ENCODE measurements around the gene CTDSPL2.
"Not testable (repeated sequence)": the region's sequence is repeated elsewhere in the genome, so short reads cannot be mapped to it uniquely, and the experiment has no call there.

The CTDSPL2 gene

GRCh38 chr15:44537735-44538240 lies 110.4 kb downstream of the CTDSPL2 start:
- no peak for DNase-seq (ENCODE audit: low read depth in 2 of 2)

GRCh38 chr15:44541282-44541958 lies 114.0 kb downstream of the CTDSPL2 start:
- DNase-seq (ENCODE audit: low read depth in 2 of 2), result no peak

- no peak for DNase-seq (ENCODE audit: low read depth in 2 of 2)
Observed at GRCh38 chr15:44542596-44542995, 115.2 kb downstream of the CTDSPL2 start.

- DNase-seq (ENCODE audit: low read depth in 2 of 2), result not testable (repeated sequence)
Observed at GRCh38 chr15:44544745-44545144, 117.3 kb downstream of the CTDSPL2 start.

GRCh38 chr15:44545913-44546802 lies 118.7 kb downstream of the CTDSPL2 start:
- no peak for DNase-seq (ENCODE audit: low read depth in 2 of 2)

GRCh38 chr15:44549152-44549551 lies 121.7 kb downstream of the CTDSPL2 start:
- not testable (repeated sequence) for DNase-seq (ENCODE audit: low read depth in 2 of 2)

- no peak for DNase-seq (ENCODE audit: low read depth in 2 of 2)
Observed at GRCh38 chr15:44550256-44550655, 122.8 kb downstream of the CTDSPL2 start.

- DNase-seq (ENCODE audit: low read depth in 2 of 2), result no peak
Observed at GRCh38 chr15:44550734-44551133, 123.3 kb downstream of the CTDSPL2 start.

- no peak for DNase-seq (ENCODE audit: low read depth in 2 of 2)
Observed at GRCh38 chr15:44554934-44555723, 127.7 kb downstream of the CTDSPL2 start.

- DNase-seq (ENCODE audit: low read depth in 2 of 2), result not testable (repeated sequence)
Observed at GRCh38 chr15:44560926-44561325, 133.5 kb downstream of the CTDSPL2 start.

GRCh38 chr15:44565387-44566154 lies 138.1 kb downstream of the CTDSPL2 start:
- DNase-seq (ENCODE audit: low read depth in 2 of 2), result no peak

GRCh38 chr15:44566155-44566540 lies 138.7 kb downstream of the CTDSPL2 start:
- DNase-seq (ENCODE audit: low read depth in 2 of 2), result no peak

- DNase-seq (ENCODE audit: low read depth in 2 of 2), result no peak
Observed at GRCh38 chr15:44568338-44568737, 140.9 kb downstream of the CTDSPL2 start.

GRCh38 chr15:44569316-44569715 lies 141.9 kb downstream of the CTDSPL2 start:
- no peak for DNase-seq (ENCODE audit: low read depth in 2 of 2)

GRCh38 chr15:44570361-44570760 lies 142.9 kb downstream of the CTDSPL2 start:
- DNase-seq (ENCODE audit: low read depth in 2 of 2), result no peak

- no peak for DNase-seq (ENCODE audit: low read depth in 2 of 2)
Observed at GRCh38 chr15:44573386-44573785, 146.0 kb downstream of the CTDSPL2 start.

- no peak for DNase-seq (ENCODE audit: low read depth in 2 of 2)
Observed at GRCh38 chr15:44574734-44575133, 147.3 kb downstream of the CTDSPL2 start.

All from stimulated activated CD8-positive, alpha-beta memory T cell treated with anti-CD3 and anti-CD28 coated beads, Interleukin-2, amount 100 ng/mL, for 1 hour (primary cell).